H1 (cell line): Measurements from ENCODE around the gene TMEM117. TPM values are rescaled to one million over a fixed set of nuclear protein-coding genes. Genes with fewer than 3 reads are reported as not detected.

Source experiments
- CTCF ChIA-PET: fragments of 300-600 bp; sonication (Branson Sonifier 250); formaldehyde crosslinking; loops from one replicate; lab custom pipeline; 2021; ENCODE audit not compliant: partially characterized antibody; lab: Charles Lee
- POLR2A ChIA-PET: fragments of 300-600 bp; sonication (Branson Sonifier 250); formaldehyde crosslinking; loops from one replicate; lab custom pipeline; 2021; ENCODE audit warnings: inconsistent platforms; ENCODE audit not compliant: partially characterized antibody; lab: Charles Lee
- DNase-seq, 2 experiments: peaks; one replicate each; pipeline versions ENCODE4 v3.0.0 to v3.0.0-alpha.2; 2010 to 2022; ENCODE audit warnings: low spot score in 2 of 2, low read depth in 1 of 2, mixed read lengths in 1 of 2
- FAIRE-seq: peaks from 2 replicates; lab custom pipeline; 2011; peaks lifted over from hg19 to GRCh38; lab: Jason Lieb, UNC
- H2AFZ ChIP-seq: 2 replicates; pipeline ENCODE4 v1.8.1; 2012; ENCODE audit warnings: low read length, inconsistent platforms
- H2AK5ac ChIP-seq: 2 replicates; pipeline ENCODE4 v1.6.1; 2013; ENCODE audit warnings: low read depth, low read length
- H2BK120ac ChIP-seq: replicated peaks from 2 replicates; pipeline ENCODE3; 2013; ENCODE audit warnings: low read depth, low read length, inconsistent platforms
- H2BK12ac ChIP-seq: 2 replicates; pipeline ENCODE4 v1.6.1; 2013; ENCODE audit warnings: low read depth, low read length
- H2BK15ac ChIP-seq: 2 replicates; pipeline ENCODE4 v1.6.1; 2013; ENCODE audit warnings: low read length
- H2BK20ac ChIP-seq: 2 replicates; pipeline ENCODE4 v1.6.1; 2013; ENCODE audit warnings: low read length
- H2BK5ac ChIP-seq: 2 replicates; pipeline ENCODE4 v1.6.1; 2013; ENCODE audit warnings: low read depth, low read length
- H3K14ac ChIP-seq: 2 replicates; pipeline ENCODE4 v1.6.1; 2013; ENCODE audit warnings: inconsistent platforms; ENCODE audit not compliant: insufficient read length
- H3K18ac ChIP-seq: 2 replicates; pipeline ENCODE4 v1.6.1; 2013; ENCODE audit warnings: low read length; ENCODE audit errors: extremely low read depth
- H3K23ac ChIP-seq: 2 replicates; pipeline ENCODE4 v1.6.1; 2013; ENCODE audit warnings: inconsistent platforms; ENCODE audit not compliant: insufficient read length
- H3K23me2 ChIP-seq: 2 replicates; pipeline ENCODE4 v1.6.1; 2013; ENCODE audit warnings: low read depth, low read length
- H3K27ac ChIP-seq: 2 replicates; pipeline ENCODE4 v1.6.1; 2011; ENCODE audit warnings: low read depth, low read length, inconsistent platforms
- H3K27me3 ChIP-seq, 4 experiments: replicated peaks in 1 of 4; 1 replicate in 1 of 4; 2 replicates in 3 of 4; pipeline versions ENCODE4 v1.6.1 to v1.8.1; 2011 to 2013; ENCODE audit warnings: low read length in 3 of 4, mild to moderate bottlenecking in 3 of 4, inconsistent platforms in 2 of 4, mixed read lengths in 2 of 4, moderate library complexity in 1 of 4; ENCODE audit not compliant: control insufficient read depth in 3 of 4, insufficient read depth in 3 of 4; ENCODE audit errors: extremely low read depth in 1 of 4
- H3K36me3 ChIP-seq, 4 experiments: 2 replicates each; pipeline versions ENCODE4 v1.6.1 to v1.8.1; 2011 to 2013; ENCODE audit warnings: mild to moderate bottlenecking in 4 of 4, low read length in 3 of 4, moderate library complexity in 2 of 4, control low read depth in 1 of 4, inconsistent platforms in 1 of 4; ENCODE audit not compliant: insufficient read depth in 4 of 4, control insufficient read depth in 2 of 4
- H3K4ac ChIP-seq: replicated peaks from 2 replicates; pipeline ENCODE3; 2013; ENCODE audit warnings: low read length, low read depth, mixed read lengths, inconsistent platforms; ENCODE audit not compliant: insufficient read length
- H3K4me1 ChIP-seq, 4 experiments: replicated peaks in 1 of 4; 1 replicate in 1 of 4; 2 replicates in 3 of 4; pipeline versions ENCODE4 v1.6.1 to v1.8.1; 2011 to 2013; ENCODE audit warnings: low read length in 3 of 4, inconsistent platforms in 2 of 4, mixed read lengths in 1 of 4; ENCODE audit not compliant: insufficient read depth in 4 of 4, control insufficient read depth in 3 of 4
- H3K4me2 ChIP-seq, 2 experiments: 2 replicates each; pipeline versions ENCODE4 v1.6.1 to v1.8.1; 2011 to 2013; ENCODE audit warnings: low read depth in 2 of 2, low read length in 2 of 2, control low read depth in 1 of 2, inconsistent platforms in 1 of 2, mild to moderate bottlenecking in 1 of 2; ENCODE audit not compliant: insufficient read depth in 1 of 2
- H3K4me3 ChIP-seq, 4 experiments: fragments of 200-600, 300-600 bp in 1 of 4; sonication (generic), shearing (Covaris generic), sonication (Bioruptor Twin) in 1 of 4; 2 replicates each; pipeline versions ENCODE4 v1.5.1 to v1.8.1; 2011 to 2016; ENCODE audit warnings: low read length in 4 of 4, low read depth in 3 of 4, control low read depth in 2 of 4, inconsistent platforms in 2 of 4, mild to moderate bottlenecking in 2 of 4, mixed read lengths in 1 of 4, moderate library complexity in 1 of 4; ENCODE audit not compliant: insufficient read depth in 2 of 4; ENCODE audit errors: extremely low read depth in 1 of 4
- H3K56ac ChIP-seq: replicated peaks from 2 replicates; pipeline ENCODE3; 2013; ENCODE audit warnings: low read depth, mild to moderate bottlenecking, mixed read lengths, low read length, inconsistent platforms; ENCODE audit not compliant: insufficient read length
- H3K79me1 ChIP-seq: 2 replicates; pipeline ENCODE4 v1.6.1; 2013; ENCODE audit warnings: low read depth, low read length, control low read depth
- H3K79me2 ChIP-seq, 2 experiments: 2 replicates each; pipeline versions ENCODE4 v1.6.1 to v1.8.1; 2012 to 2013; ENCODE audit warnings: low read length in 2 of 2, mild to moderate bottlenecking in 2 of 2, inconsistent platforms in 1 of 2; ENCODE audit not compliant: insufficient read depth in 2 of 2, control insufficient read depth in 1 of 2
- H3K9ac ChIP-seq, 4 experiments: replicated peaks in 1 of 4; 1 replicate in 1 of 4; 2 replicates in 3 of 4; pipeline versions ENCODE4 v1.6.1 to v1.8.1; 2011 to 2013; ENCODE audit warnings: low read depth in 3 of 4, low read length in 3 of 4, control low read depth in 2 of 4, mild to moderate bottlenecking in 2 of 4, moderate library complexity in 2 of 4, inconsistent platforms in 1 of 4; ENCODE audit errors: extremely low read depth in 1 of 4
- H3K9me3 ChIP-seq, 2 experiments: 2 replicates each; pipeline versions ENCODE4 v1.6.1 to v1.8.1; 2012 to 2013; ENCODE audit warnings: mild to moderate bottlenecking in 2 of 2, moderate library complexity in 2 of 2, control low read depth in 1 of 2, inconsistent platforms in 1 of 2, low read depth in 1 of 2, low read length in 1 of 2, mixed read lengths in 1 of 2; ENCODE audit not compliant: insufficient read depth in 2 of 2
- H4K20me1 ChIP-seq, 2 experiments: replicated peaks in 1 of 2; 2 replicates each; pipeline versions ENCODE3 to v1.8.1; 2011 to 2013; ENCODE audit warnings: inconsistent platforms in 2 of 2, low read length in 2 of 2, mild to moderate bottlenecking in 1 of 2; ENCODE audit not compliant: insufficient read depth in 2 of 2, control insufficient read depth in 1 of 2
- H4K5ac ChIP-seq: 2 replicates; pipeline ENCODE4 v1.6.1; 2013; ENCODE audit warnings: low read length, low read depth, mixed read lengths, inconsistent platforms; ENCODE audit not compliant: insufficient read length
- H4K8ac ChIP-seq: 2 replicates; pipeline ENCODE4 v1.8.0; 2013; ENCODE audit warnings: mild to moderate bottlenecking, moderate library complexity, low read length, inconsistent platforms; ENCODE audit not compliant: insufficient read depth; ENCODE audit errors: extremely low read depth
- H4K91ac ChIP-seq: replicated peaks from 2 replicates; pipeline ENCODE3; 2013; ENCODE audit warnings: low read length, mixed read lengths, inconsistent platforms; ENCODE audit not compliant: insufficient read length
- EP300 ChIP-seq, 2 experiments: IDR thresholded peaks; 1 replicate in 1 of 2; 2 replicates in 1 of 2; pipeline ENCODE4 v1.6.1; 2011 to 2012; ENCODE audit warnings: low read depth in 2 of 2, low read length in 2 of 2, mild to moderate bottlenecking in 2 of 2, borderline replicate concordance in 1 of 2, inconsistent platforms in 1 of 2, moderate library complexity in 1 of 2
- PHF8 ChIP-seq: fragments of 200-600 bp; sonication (generic); conservative IDR thresholded peaks from 2 replicates; pipeline ENCODE4 v1.7.1; 2012; ENCODE audit warnings: low read depth, mild to moderate bottlenecking, inconsistent platforms, low read length, moderate library complexity
- polyA plus RNA-seq, 7 experiments: library from polyadenylated mRNA; depleted of rRNA in 3 of 7; stranded (reverse) in 5 of 7; unstranded in 2 of 7; fragments of >200 nt in 5 of 7; fragments of 200-250 nt in 2 of 7; gene quantifications; 1 replicate in 5 of 7; 2 replicates in 1 of 7; 4 replicates in 1 of 7; pipeline versions ENCODE4 v1.2.1 to v1.2.3, GENCODE V29; 2011 to 2013; ENCODE audit warnings: missing spikeins in 2 of 7, mixed read lengths in 2 of 7
- total RNA-seq: library from RNA; stranded (reverse); fragmentation: NEBNext Ultra II Directional; extraction: Animal tissue kit (Norgen Biotek cat#: 25700); gene quantifications from 2 replicates; pipeline ENCODE4 v1.2.1, GENCODE V29; 2021

Gene TMEM117
- total and polyA plus RNA-seq, 2 of the 8 experiments (the other 6 are each of a cell fraction or from before 2014, with no cell fraction given): 0.80 to 1.4 TPM

- Histone ChIP-seq H2BK120ac (no peak overlapping the region), H3K4me2 (no peak overlapping the region), H2BK15ac (no peak overlapping the region), H3K79me2 (no peaks in the 10 kb centered on the region), H3K56ac (no peak overlapping the region), H2BK20ac (no peak overlapping the region), H3K9me3 (no peaks in the 10 kb centered on the region), H3K79me1 (no peaks in the 10 kb centered on the region), H3K4me3 (no peak overlapping the region), H3K27ac (no peak overlapping the region), H4K20me1 (no peaks in the 10 kb centered on the region), H3K4me1 (no peaks in the 10 kb centered on the region), H2AK5ac (no peak overlapping the region), H3K9ac (no peak overlapping the region), H4K5ac (no peak overlapping the region), H3K27me3 (no peaks in the 10 kb centered on the region), H3K14ac (no peak overlapping the region), H3K23me2 (no peaks in the 10 kb centered on the region), H3K36me3 (no peaks in the 10 kb centered on the region), H3K23ac (no peak overlapping the region), H2BK12ac (no peak overlapping the region), H4K91ac (no peak overlapping the region), H2BK5ac (no peak overlapping the region), H2AFZ (0 out of 2 replicates have a peak overlapping the region, but pooled peaks have one; percentile 6), H3K4ac (no peak overlapping the region), H4K8ac (no peak overlapping the region), H3K18ac (no peak overlapping the region)
- ChIA-PET CTCF (no interaction called here), POLR2A (no interaction called here)
- no peak for FAIRE-seq
- no peak for DNase-seq
- TF ChIP-seq EP300 (IDR thresholded peaks at IDR 0.05; ENCODE audit: borderline replicate concordance in 1 of 2, low read depth in 2 of 2, low read length in 2 of 2) (no peak), PHF8 (no peak)
Observed at GRCh38 chr12:44342371-44342770, 506.5 kb downstream of the TMEM117 start.
